ENCODE results near the gene PRKRIP1. TPM values are rescaled to one million over a fixed set of nuclear protein-coding genes. Genes with fewer than 3 reads are reported as not detected.
"Not testable (repeated sequence)": the region's sequence is repeated elsewhere in the genome, so short reads cannot be mapped to it uniquely, and the experiment has no call there.

PRKRIP1 gene
- polyA plus RNA-seq, 4 donors: 33.3 to 38.4 (median 35.2) TPM

GRCh38 chr7:102403563-102403962 is 7.4 kb downstream of the PRKRIP1 start:
- no peak for DNase-seq (ENCODE audit: low read depth in 4 of 4, low spot score in 3 of 4)

- peak in 2 of 4 donors; percentile 14 to 28 for DNase-seq (ENCODE audit: low read depth in 4 of 4, low spot score in 3 of 4)
These were observed 8.1 kb downstream of the PRKRIP1 start for GRCh38 chr7:102404005-102404861.

GRCh38 chr7:102404862-102405188 is 8.7 kb downstream of the PRKRIP1 start:
- DNase-seq (ENCODE audit: low read depth in 4 of 4, low spot score in 3 of 4): not testable (repeated sequence)

GRCh38 chr7:102407910-102408309 is 11.7 kb downstream of the PRKRIP1 start:
- no peak for DNase-seq (ENCODE audit: low read depth in 4 of 4, low spot score in 3 of 4)

- not testable (repeated sequence) for DNase-seq (ENCODE audit: low read depth in 4 of 4, low spot score in 3 of 4)
These were observed 12.4 kb downstream of the PRKRIP1 start for GRCh38 chr7:102408530-102408929.

- no peak for DNase-seq (ENCODE audit: low read depth in 4 of 4, low spot score in 3 of 4)
These were observed 13.2 kb downstream of the PRKRIP1 start for GRCh38 chr7:102409340-102409739.

- no peak for DNase-seq (ENCODE audit: low read depth in 4 of 4, low spot score in 3 of 4)
These were observed 14.0 kb downstream of the PRKRIP1 start for GRCh38 chr7:102410123-102410522.

- no peak for DNase-seq (ENCODE audit: low read depth in 4 of 4, low spot score in 3 of 4)
These were observed 14.8 kb downstream of the PRKRIP1 start for GRCh38 chr7:102410918-102411317.

- DNase-seq (ENCODE audit: low read depth in 4 of 4, low spot score in 3 of 4): no peak
These were observed 16.4 kb downstream of the PRKRIP1 start for GRCh38 chr7:102412548-102412947.

GRCh38 chr7:102413091-102413490 is 16.9 kb downstream of the PRKRIP1 start:
- no peak for DNase-seq (ENCODE audit: low read depth in 4 of 4, low spot score in 3 of 4)

GRCh38 chr7:102413611-102414010 is 17.4 kb downstream of the PRKRIP1 start:
- DNase-seq (ENCODE audit: low read depth in 4 of 4, low spot score in 3 of 4): no peak

- DNase-seq (ENCODE audit: low read depth in 4 of 4, low spot score in 3 of 4): no peak
These were observed 19.6 kb downstream of the PRKRIP1 start for GRCh38 chr7:102415685-102416225.

GRCh38 chr7:102416406-102416805 is 20.2 kb downstream of the PRKRIP1 start:
- DNase-seq (ENCODE audit: low read depth in 4 of 4, low spot score in 3 of 4): no peak

GRCh38 chr7:102417105-102417504 is 20.9 kb downstream of the PRKRIP1 start:
- DNase-seq (ENCODE audit: low read depth in 4 of 4, low spot score in 3 of 4): no peak

- no peak for DNase-seq (ENCODE audit: low read depth in 4 of 4, low spot score in 3 of 4)
These were observed 22.4 kb downstream of the PRKRIP1 start for GRCh38 chr7:102418592-102418991.

GRCh38 chr7:102421706-102422240 is 25.6 kb downstream of the PRKRIP1 start:
- no peak for DNase-seq (ENCODE audit: low read depth in 4 of 4, low spot score in 3 of 4)

- DNase-seq (ENCODE audit: low read depth in 4 of 4, low spot score in 3 of 4): no peak
These were observed 28.0 kb downstream of the PRKRIP1 start for GRCh38 chr7:102424129-102424551.

GRCh38 chr7:102424787-102425218 is 28.6 kb downstream of the PRKRIP1 start:
- no peak for DNase-seq (ENCODE audit: low read depth in 4 of 4, low spot score in 3 of 4)

- DNase-seq (ENCODE audit: low read depth in 4 of 4, low spot score in 3 of 4): no peak
These were observed 29.6 kb downstream of the PRKRIP1 start for GRCh38 chr7:102425639-102426267.

- no peak for DNase-seq (ENCODE audit: low read depth in 4 of 4, low spot score in 3 of 4)
These were observed 30.3 kb downstream of the PRKRIP1 start for GRCh38 chr7:102426268-102427018.

- DNase-seq (ENCODE audit: low read depth in 4 of 4, low spot score in 3 of 4): no peak
These were observed 30.8 kb downstream of the PRKRIP1 start for GRCh38 chr7:102427019-102427405.
